Effector memory CD4-positive, alpha-beta T cell (primary cell): Measurements from ENCODE around the gene SRR.
A peak's percentile ranks its signal among the peaks of the same experiment; 100 is the strongest.

Experiments used
- DNase-seq, 3 donors: peaks; one replicate each; pipeline ENCODE4 v3.0.0-alpha.2; 2020
- H3K27ac ChIP-seq: 2 replicates; pipeline ENCODE4 v1.7.0; 2013; ENCODE audit warnings: mild to moderate bottlenecking, low read length, moderate library complexity; ENCODE audit not compliant: insufficient read depth, poor library complexity, severe bottlenecking
- H3K27me3 ChIP-seq: replicated peaks from 2 replicates; pipeline ENCODE4 v1.7.0; 2013; ENCODE audit warnings: mild to moderate bottlenecking, low read length; ENCODE audit not compliant: insufficient read depth, control insufficient read depth, poor library complexity, severe bottlenecking
- H3K36me3 ChIP-seq: 2 replicates; pipeline ENCODE4 v1.7.0; 2013; ENCODE audit warnings: mild to moderate bottlenecking, low read length, moderate library complexity; ENCODE audit not compliant: control insufficient read depth, insufficient read depth
- H3K4me1 ChIP-seq: 2 replicates; pipeline ENCODE4 v1.7.0; 2013; ENCODE audit warnings: low read length, mild to moderate bottlenecking; ENCODE audit not compliant: control insufficient read depth, insufficient read depth, poor library complexity, severe bottlenecking
- H3K4me3 ChIP-seq: 2 replicates; pipeline ENCODE4 v1.7.0; 2013; ENCODE audit warnings: low read length, low read depth, mild to moderate bottlenecking; ENCODE audit not compliant: insufficient read depth, poor library complexity, severe bottlenecking
- H3K9me3 ChIP-seq: 2 replicates; pipeline ENCODE4 v1.7.0; 2013; ENCODE audit warnings: mild to moderate bottlenecking, low read length, moderate library complexity; ENCODE audit not compliant: control insufficient read depth

SRR gene

GRCh38 chr17:2317796-2318195 is 14.0 kb downstream of the SRR start:
- no peaks in the 10 kb centered on the region for H3K9me3 ChIP-seq
- H3K36me3 ChIP-seq = peaks cover 2% of the 10 kb centered on the region
- no peak overlapping the region for H3K27ac ChIP-seq
- no peak overlapping the region for H3K4me3 ChIP-seq
- H3K27me3 ChIP-seq = no peaks in the 10 kb centered on the region
- H3K4me1 ChIP-seq = no peaks in the 10 kb centered on the region
- DNase-seq = no peak

GRCh38 chr17:2319051-2319450 is 15.3 kb downstream of the SRR start:
- Histone ChIP-seq H3K4me1 (no peaks in the 10 kb centered on the region), H3K4me3 (no peak overlapping the region), H3K27me3 (no peaks in the 10 kb centered on the region), H3K9me3 (no peaks in the 10 kb centered on the region), H3K27ac (no peak overlapping the region), H3K36me3 (peaks cover 14% of the 10 kb centered on the region)
- DNase-seq = no peak

- peaks cover 32% of the 10 kb centered on the region for H3K36me3 ChIP-seq
- no peaks in the 10 kb centered on the region for H3K27me3 ChIP-seq
- H3K4me3 ChIP-seq = no peak overlapping the region
- H3K27ac ChIP-seq = no peak overlapping the region
- H3K4me1 ChIP-seq = no peaks in the 10 kb centered on the region
- H3K9me3 ChIP-seq = no peaks in the 10 kb centered on the region
- no peak for DNase-seq
Measured at GRCh38 chr17:2321399-2321798, 17.6 kb downstream of the SRR start.

DNA sequence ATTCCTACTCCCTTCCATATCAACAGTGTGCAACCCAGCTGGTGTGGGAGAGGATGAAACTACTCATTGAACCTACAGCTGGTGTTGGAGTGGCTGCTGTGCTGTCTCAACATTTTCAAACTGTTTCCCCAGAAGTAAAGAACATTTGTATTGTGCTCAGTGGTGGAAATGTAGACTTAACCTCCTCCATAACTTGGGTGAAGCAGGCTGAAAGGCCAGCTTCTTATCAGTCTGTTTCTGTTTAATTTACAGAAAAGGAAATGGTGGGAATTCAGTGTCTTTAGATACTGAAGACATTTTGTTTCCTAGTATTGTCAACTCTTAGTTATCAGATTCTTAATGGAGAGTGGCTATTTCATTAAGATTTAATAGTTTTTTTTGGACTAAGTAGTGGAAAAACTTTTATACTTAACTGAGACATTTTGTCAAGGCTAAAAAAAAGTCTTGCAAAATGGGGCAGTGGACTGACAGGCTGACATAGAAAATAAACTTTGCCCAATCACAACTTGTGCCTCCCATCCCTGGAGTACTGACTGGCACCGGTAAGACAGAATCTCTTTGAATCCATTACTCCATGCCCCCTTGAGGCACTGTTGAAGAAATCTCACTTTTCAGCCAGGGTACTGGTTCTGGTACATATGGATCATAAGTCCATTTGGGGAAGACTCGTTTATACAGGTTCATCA is 20.0 kb downstream of the SRR start:
- Histone ChIP-seq H3K27me3 (no peaks in the 10 kb centered on the region), H3K4me3 (no peak overlapping the region), H3K27ac (no peak overlapping the region), H3K9me3 (no peaks in the 10 kb centered on the region), H3K36me3 (peaks cover 36% of the 10 kb centered on the region), H3K4me1 (no peaks in the 10 kb centered on the region)
- DNase-seq = no peak

- no peak overlapping the region for H3K27ac ChIP-seq
- DNase-seq = no peak
- H3K27me3 ChIP-seq = no peaks in the 10 kb centered on the region
- no peaks in the 10 kb centered on the region for H3K9me3 ChIP-seq
- peaks cover 8% of the 10 kb centered on the region for H3K4me1 ChIP-seq
- no peak overlapping the region for H3K4me3 ChIP-seq
- H3K36me3 ChIP-seq = peaks cover 64% of the 10 kb centered on the region
Measured at GRCh38 chr17:2331303-2331702, 27.6 kb downstream of the SRR start.

DNA sequence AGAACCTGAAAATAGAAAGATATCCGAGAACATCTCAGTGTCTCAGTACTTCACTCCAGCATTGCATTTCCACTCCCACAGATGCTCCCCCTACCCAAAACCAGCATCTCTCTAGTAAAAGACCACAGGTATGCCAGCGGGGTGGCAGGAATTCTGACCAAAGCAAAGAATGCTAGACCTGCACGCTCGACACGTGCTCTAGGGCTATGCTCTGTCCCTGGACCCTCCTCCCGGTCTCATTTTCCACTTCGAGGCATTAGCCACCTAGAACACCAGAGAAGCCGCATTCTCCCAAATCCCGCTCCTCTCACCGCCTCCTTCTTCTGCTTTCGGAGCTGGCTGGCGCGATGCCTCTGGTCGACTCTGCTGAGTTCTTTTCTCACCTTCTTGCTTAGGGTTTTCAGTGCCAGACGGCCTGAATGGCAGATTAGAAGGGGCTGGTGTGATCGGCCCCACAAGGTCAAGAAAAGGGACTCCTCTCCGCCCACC is 32.0 kb downstream of the SRR start:
- Histone ChIP-seq H3K27ac (peak overlapping the region; percentile 76), H3K4me3 (peak overlapping the region; percentile 66)

GRCh38 chr17:2336215-2336851 is 32.6 kb downstream of the SRR start, which contains the start of gene TSR1:
TSR1 (minus strand) TSS chr17:2336457; CDS start chr17:2336427, 30 bp downstream.
- Histone ChIP-seq H3K27me3 (no peaks in the 10 kb centered on the region), H3K36me3 (peaks cover 36% of the 10 kb centered on the region), H3K27ac (peak within 1 kb of the TSS; percentile 76), H3K9me3 (no peaks in the 10 kb centered on the region), H3K4me1 (peaks cover 16% of the 10 kb centered on the region), H3K4me3 (peak within 1 kb of the TSS; percentile 66)
- DNase-seq = peak; percentile 73 to 84 (median 80)

More for the DNA sequence above, 32.0 kb downstream of the SRR start:
- Histone ChIP-seq H3K27me3 (no peaks in the 10 kb centered on the region), H3K4me1 (peaks cover 16% of the 10 kb centered on the region), H3K9me3 (no peaks in the 10 kb centered on the region), H3K36me3 (peaks cover 42% of the 10 kb centered on the region)
- no peak for DNase-seq

DNA sequence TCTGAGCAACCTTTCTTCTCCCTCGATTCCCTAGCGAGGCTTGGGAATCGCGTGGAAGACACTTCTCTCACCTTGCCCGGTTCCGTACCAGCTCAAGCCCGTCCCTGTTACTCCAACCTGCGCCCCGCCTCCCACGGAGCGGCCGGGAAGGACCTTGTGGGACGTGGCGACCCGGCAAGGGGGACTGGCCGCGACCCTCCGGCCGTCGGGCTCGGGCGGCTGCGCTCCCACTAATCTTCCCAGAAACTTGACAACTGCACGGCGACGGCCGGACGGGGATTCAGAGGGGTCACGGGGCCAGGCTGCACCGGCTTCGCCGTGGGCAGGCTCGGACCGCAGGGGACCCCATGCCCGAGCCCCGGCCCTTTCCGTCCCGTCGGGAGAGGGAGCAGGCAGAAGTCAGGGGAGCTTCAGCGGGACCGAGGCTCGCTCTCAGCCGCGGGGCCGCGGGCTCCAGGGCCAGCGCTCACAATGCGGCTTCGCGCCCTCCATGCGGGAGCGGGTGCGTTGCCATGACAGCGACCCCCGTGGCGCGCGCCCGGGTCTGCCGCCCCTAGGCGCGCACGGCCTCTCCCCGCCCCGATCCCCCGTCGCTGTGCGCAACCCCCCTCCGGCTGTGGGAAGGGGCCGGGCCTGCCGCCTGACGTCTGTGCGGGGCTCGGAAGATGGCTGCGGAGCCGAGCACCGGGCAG is 33.2 kb downstream of the SRR start, which contains the start of gene SGSM2:
TSS of gene SGSM2 (plus strand) at position 650 of the 692 bp plus-strand sequence. CDS start 188 bp downstream, outside the sequence.
- Histone ChIP-seq H3K27me3 (no peaks in the 10 kb centered on the region), H3K9me3 (no peaks in the 10 kb centered on the region), H3K36me3 (peaks cover 29% of the 10 kb centered on the region), H3K27ac (peak within 1 kb of the TSS; percentile 80), H3K4me3 (peak within 1 kb of the TSS; percentile 66), H3K4me1 (peaks cover 16% of the 10 kb centered on the region)
- DNase-seq = peak; percentile 61 to 66 (median 62)

DNA sequence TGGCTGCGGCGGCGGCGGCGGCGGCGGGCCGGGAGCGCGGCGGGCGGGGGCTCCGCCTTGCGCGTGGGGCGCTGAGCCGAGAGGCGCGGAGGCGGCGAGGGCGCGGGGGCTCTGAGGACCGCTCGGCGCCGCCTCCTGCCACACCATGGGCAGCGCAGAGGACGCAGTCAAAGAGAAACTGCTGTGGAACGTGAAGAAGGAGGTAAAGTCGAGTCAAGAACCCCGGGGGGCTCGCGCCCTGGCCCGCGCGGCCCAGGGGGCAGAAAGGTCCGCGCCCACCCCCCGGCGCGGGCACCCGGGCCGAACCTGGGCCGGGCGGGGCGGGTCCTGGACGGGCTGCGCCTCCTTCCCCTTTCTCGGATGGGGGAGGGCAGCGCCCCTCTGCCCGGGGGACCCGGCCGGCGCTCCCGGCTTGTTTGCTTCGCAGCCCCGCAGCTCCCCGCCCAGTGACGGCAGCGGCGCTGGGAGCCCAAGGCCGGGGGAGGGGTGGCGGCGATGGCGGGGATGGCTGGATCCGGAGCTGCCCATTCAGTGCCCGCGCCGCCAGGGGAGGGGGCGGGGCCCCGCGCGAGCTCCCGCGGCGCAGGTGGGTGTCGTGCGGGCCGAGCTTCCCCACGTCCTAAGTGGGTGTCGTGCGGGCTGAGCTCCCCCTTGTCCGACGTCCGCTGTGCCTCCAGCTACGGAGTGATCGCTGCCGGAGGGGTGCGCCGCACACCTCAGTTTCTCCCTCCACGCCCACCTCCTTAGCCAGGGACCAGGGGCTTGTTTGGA is 34.0 kb downstream of the SRR start:
- no peaks in the 10 kb centered on the region for H3K9me3 ChIP-seq
- H3K4me1 ChIP-seq = peaks cover 16% of the 10 kb centered on the region
- H3K27me3 ChIP-seq = no peaks in the 10 kb centered on the region
- peak overlapping the region; percentile 80 for H3K27ac ChIP-seq
- peaks cover 25% of the 10 kb centered on the region for H3K36me3 ChIP-seq
- H3K4me3 ChIP-seq = peak overlapping the region; percentile 66
- DNase-seq = peak; percentile 37 to 58 (median 39)
